Fibroblast of lung (primary cell): Measurements from ENCODE around the gene C17orf50. TPM values are rescaled to one million over a fixed set of nuclear protein-coding genes. Genes with fewer than 3 reads are reported as not detected.

Source experiments
- DNase-seq, 2 donors: peaks; one replicate each; pipeline versions ENCODE4 v3.0.0 to v3.0.0-alpha.2; 2010; ENCODE audit warnings: low read depth in 2 of 2
- H2AFZ ChIP-seq: 2 replicates; pipeline ENCODE4 v1.5.1; 2012; ENCODE audit warnings: low read length, control low read depth, inconsistent platforms
- H3K27ac ChIP-seq: 2 replicates; pipeline ENCODE4 v1.5.1; 2011; ENCODE audit warnings: low read length, control low read depth; ENCODE audit not compliant: insufficient read depth
- H3K27me3 ChIP-seq: 2 replicates; pipeline ENCODE4 v1.5.1; 2011; ENCODE audit warnings: mild to moderate bottlenecking, low read length; ENCODE audit not compliant: control insufficient read depth, insufficient read depth
- H3K36me3 ChIP-seq: 2 replicates; pipeline ENCODE4 v1.5.1; 2011; ENCODE audit warnings: low read length; ENCODE audit not compliant: control insufficient read depth, insufficient read depth
- H3K4me1 ChIP-seq: 2 replicates; pipeline ENCODE4 v1.5.1; 2011; ENCODE audit warnings: low read length; ENCODE audit not compliant: control insufficient read depth, insufficient read depth; ENCODE audit errors: extremely low read depth
- H3K4me2 ChIP-seq: 2 replicates; pipeline ENCODE4 v1.5.1; 2011; ENCODE audit warnings: low read length, control low read depth; ENCODE audit not compliant: insufficient read depth; ENCODE audit errors: extremely low read depth
- H3K4me3 ChIP-seq, 4 experiments: fragments of 200-600 bp in 1 of 4; sonication (generic) in 1 of 4; replicated peaks in 1 of 4; 2 replicates each; pipeline ENCODE4 v1.5.1; 2011 to 2016; ENCODE audit warnings: low read length in 4 of 4, low read depth in 3 of 4, mild to moderate bottlenecking in 3 of 4, control low read depth in 2 of 4, inconsistent platforms in 1 of 4, mixed read lengths in 1 of 4; ENCODE audit not compliant: insufficient read depth in 1 of 4; ENCODE audit errors: control extremely low read depth in 1 of 4
- H3K79me2 ChIP-seq: 2 replicates; pipeline ENCODE4 v1.5.1; 2012; ENCODE audit warnings: mild to moderate bottlenecking, low read length, inconsistent platforms; ENCODE audit not compliant: control insufficient read depth, insufficient read depth
- H3K9ac ChIP-seq: 2 replicates; pipeline ENCODE4 v1.5.1; 2011; ENCODE audit warnings: mild to moderate bottlenecking, low read length, control low read depth; ENCODE audit not compliant: insufficient read depth
- H3K9me3 ChIP-seq: 2 replicates; pipeline ENCODE4 v1.5.1; 2012; ENCODE audit warnings: low read depth, low read length; ENCODE audit not compliant: control insufficient read depth, insufficient read depth
- H4K20me1 ChIP-seq: 2 replicates; pipeline ENCODE4 v1.5.1; 2011; ENCODE audit warnings: low read length; ENCODE audit not compliant: control insufficient read depth, insufficient read depth; ENCODE audit errors: extremely low read depth
- EZH2 ChIP-seq: IDR thresholded peaks from 2 replicates; pipeline ENCODE4 v1.5.1; 2012; ENCODE audit warnings: low read length, control low read depth, mild to moderate bottlenecking; ENCODE audit errors: missing control alignments
- polyA plus RNA-seq, 2 donors: library from polyadenylated mRNA; depleted of rRNA in 1 of 2; stranded (reverse) in 1 of 2; unstranded in 1 of 2; fragments of >200 nt; gene quantifications; 2 replicates each; pipeline ENCODE4 v1.2.1, GENCODE V29; 2011 to 2012; ENCODE audit warnings: missing spikeins in 1 of 2
- total RNA-seq: library from RNA; depleted of rRNA; stranded (reverse); fragments of >200 nt; gene quantifications from 2 replicates; pipeline ENCODE4 v1.2.1, GENCODE V29; 2014
- TF ChIP-seq, protein P1 (sequence below), 2 donors: IDR thresholded peaks in 1 of 2; conservative IDR thresholded peaks in 1 of 2; 1 replicate in 1 of 2; 2 replicates in 1 of 2; pipeline ENCODE4 v1.5.1; 2011 to 2012; ENCODE audit warnings: low read length in 2 of 2, control low read depth in 1 of 2, inconsistent platforms in 1 of 2, low read depth in 1 of 2, mild to moderate bottlenecking in 1 of 2

C17orf50 gene
- total and polyA plus RNA-seq, 2 donors (not counting 1 experiment from before 2014, with no cell fraction given), result not detected

- Histone ChIP-seq H3K79me2 (no peaks in the 10 kb centered on the region), H3K9ac (no peak overlapping the region), H4K20me1 (no peaks in the 10 kb centered on the region), H3K36me3 (peaks cover 8% of the 10 kb centered on the region), H3K4me3 (no peak overlapping the region), H3K27me3 (no peaks in the 10 kb centered on the region), H3K27ac (no peak overlapping the region), H3K4me1 (peaks cover 8% of the 10 kb centered on the region), H2AFZ (no peak overlapping the region), H3K9me3 (no peaks in the 10 kb centered on the region), H3K4me2 (no peak overlapping the region)
- TF ChIP-seq EZH2, result no peak
- TF ChIP-seq, protein P1, sequence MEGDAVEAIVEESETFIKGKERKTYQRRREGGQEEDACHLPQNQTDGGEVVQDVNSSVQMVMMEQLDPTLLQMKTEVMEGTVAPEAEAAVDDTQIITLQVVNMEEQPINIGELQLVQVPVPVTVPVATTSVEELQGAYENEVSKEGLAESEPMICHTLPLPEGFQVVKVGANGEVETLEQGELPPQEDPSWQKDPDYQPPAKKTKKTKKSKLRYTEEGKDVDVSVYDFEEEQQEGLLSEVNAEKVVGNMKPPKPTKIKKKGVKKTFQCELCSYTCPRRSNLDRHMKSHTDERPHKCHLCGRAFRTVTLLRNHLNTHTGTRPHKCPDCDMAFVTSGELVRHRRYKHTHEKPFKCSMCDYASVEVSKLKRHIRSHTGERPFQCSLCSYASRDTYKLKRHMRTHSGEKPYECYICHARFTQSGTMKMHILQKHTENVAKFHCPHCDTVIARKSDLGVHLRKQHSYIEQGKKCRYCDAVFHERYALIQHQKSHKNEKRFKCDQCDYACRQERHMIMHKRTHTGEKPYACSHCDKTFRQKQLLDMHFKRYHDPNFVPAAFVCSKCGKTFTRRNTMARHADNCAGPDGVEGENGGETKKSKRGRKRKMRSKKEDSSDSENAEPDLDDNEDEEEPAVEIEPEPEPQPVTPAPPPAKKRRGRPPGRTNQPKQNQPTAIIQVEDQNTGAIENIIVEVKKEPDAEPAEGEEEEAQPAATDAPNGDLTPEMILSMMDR (conservative IDR thresholded peaks at IDR 0.05 in 1 of 2, IDR thresholded peaks at IDR 0.05 in 1 of 2; ENCODE audit: low read depth in 1 of 2, low read length in 2 of 2), result no peak
- DNase-seq, result no peak
Observed at GRCh38 chr17:35726953-35727460, 33.7 kb upstream of the C17orf50 start.

DNA sequence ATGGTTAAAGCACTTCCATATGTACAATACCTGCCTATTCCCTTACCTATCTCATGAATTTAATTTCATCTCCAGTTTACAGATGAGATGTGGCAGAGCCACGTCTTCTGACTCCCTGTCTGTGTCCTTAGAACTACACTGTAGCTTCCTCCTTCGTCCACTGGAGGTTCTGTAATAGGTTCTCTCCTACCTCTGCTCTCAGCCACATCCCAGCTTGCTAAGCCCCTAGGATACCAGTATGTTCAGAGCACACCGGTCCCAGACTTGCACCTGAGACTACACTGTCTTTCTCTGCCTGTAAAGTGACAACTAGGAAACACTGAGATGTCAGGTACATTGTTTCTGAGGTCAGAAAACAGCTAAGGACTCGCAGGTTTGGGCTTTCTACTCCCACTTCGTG, 33.1 kb upstream of the C17orf50 start:
- Histone ChIP-seq H3K4me1 (peaks cover 8% of the 10 kb centered on the region), H3K4me3 (no peak overlapping the region), H3K4me2 (no peak overlapping the region), H4K20me1 (no peaks in the 10 kb centered on the region), H3K79me2 (no peaks in the 10 kb centered on the region), H2AFZ (no peak overlapping the region), H3K9me3 (no peaks in the 10 kb centered on the region), H3K27ac (no peak overlapping the region), H3K27me3 (no peaks in the 10 kb centered on the region), H3K9ac (no peak overlapping the region), H3K36me3 (peaks cover 8% of the 10 kb centered on the region)
- no peak for DNase-seq
- TF ChIP-seq EZH2, result no peak
- TF ChIP-seq, protein P1 (conservative IDR thresholded peaks at IDR 0.05 in 1 of 2, IDR thresholded peaks at IDR 0.05 in 1 of 2; ENCODE audit: low read depth in 1 of 2, low read length in 2 of 2), result no peak

- H3K9me3 ChIP-seq, result no peaks in the 10 kb centered on the region
- TF ChIP-seq EZH2, result no peak
- TF ChIP-seq, protein P1 (conservative IDR thresholded peaks at IDR 0.05 in 1 of 2, IDR thresholded peaks at IDR 0.05 in 1 of 2; ENCODE audit: low read depth in 1 of 2, low read length in 2 of 2), result no peak
- H3K79me2 ChIP-seq, result no peaks in the 10 kb centered on the region
- H3K9ac ChIP-seq, result no peak overlapping the region
- H2AFZ ChIP-seq, result no peak overlapping the region
- peaks cover 8% of the 10 kb centered on the region for H3K4me1 ChIP-seq
- H3K4me2 ChIP-seq, result no peak overlapping the region
- no peak for DNase-seq
- no peak overlapping the region for H3K4me3 ChIP-seq
- peaks cover 4% of the 10 kb centered on the region for H3K27me3 ChIP-seq
- H4K20me1 ChIP-seq, result no peaks in the 10 kb centered on the region
- H3K27ac ChIP-seq, result no peak overlapping the region
- peaks cover 6% of the 10 kb centered on the region for H3K36me3 ChIP-seq
Observed at GRCh38 chr17:35728551-35728950, 32.1 kb upstream of the C17orf50 start.
